Stimulated activated CD8-positive, alpha-beta memory T cell treated with anti-CD3 and anti-CD28 coated beads, Interleukin-2, amount 100 ng/mL, for 1 hour (primary cell): ENCODE results near the gene ACAA2.
"Not testable (repeated sequence)": the region's sequence is repeated elsewhere in the genome, so short reads cannot be mapped to it uniquely, and the experiment has no call there.

Experiments used
- DNase-seq, 2 donors: peaks; one replicate each; pipeline ENCODE4 v3.0.0-alpha.2; 2020; ENCODE audit warnings: low read depth in 2 of 2

Gene ACAA2

DNA sequence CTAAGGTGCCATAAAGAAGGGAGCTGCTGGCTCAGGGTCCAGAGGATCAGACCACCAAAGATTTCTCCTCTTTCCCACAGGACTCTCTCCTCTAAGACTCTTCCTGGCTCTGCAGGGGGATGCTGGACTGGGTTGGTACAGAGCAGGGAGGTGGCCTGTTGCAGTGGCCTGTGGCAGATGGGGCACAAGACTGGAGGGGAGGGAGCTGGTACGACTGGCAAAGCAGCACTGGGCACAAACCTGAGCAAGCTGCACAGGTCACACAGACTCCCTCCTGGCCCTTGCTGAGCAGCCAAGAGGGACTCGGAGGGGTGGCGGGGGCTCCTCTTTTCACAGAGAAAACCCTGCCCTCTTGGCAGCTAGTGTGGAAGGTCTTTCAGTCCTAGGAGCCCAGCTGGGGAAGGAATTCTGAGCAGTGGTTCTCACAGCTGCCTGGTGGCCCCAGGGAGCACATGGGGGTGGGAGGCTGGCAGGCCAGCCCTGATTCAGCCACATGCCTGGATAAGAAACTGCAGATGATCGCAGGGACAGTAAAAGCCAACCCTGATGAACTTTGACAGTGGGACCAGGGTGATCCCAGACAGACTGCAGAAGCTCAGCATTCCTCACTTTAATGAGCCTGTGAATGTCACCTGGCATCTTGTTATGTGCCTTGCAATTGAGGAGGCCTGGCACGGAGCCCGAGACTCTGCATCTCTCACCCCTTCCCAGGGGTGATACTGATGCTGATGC, 32.5 kb upstream of the ACAA2 start:
- no peak for DNase-seq

DNA sequence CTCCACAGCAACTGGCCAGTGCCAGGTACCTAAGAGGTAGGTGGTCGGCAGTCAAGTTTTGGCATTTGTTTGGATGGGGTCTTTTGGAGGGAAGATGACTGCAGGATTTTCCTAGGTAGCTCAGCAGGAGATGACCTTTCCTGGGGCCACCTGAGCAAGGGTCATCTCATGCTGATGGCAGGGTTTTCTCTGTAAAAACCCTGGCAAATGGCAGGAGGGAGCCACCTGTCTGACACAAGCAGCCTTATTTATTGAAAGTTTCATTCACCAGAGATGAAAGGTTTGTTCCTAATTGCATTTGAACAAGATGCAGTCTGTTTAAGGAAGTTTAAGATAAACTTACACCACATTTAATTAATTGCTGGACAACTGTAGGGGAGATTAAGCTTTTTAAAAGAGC, 31.6 kb upstream of the ACAA2 start:
- DNase-seq: no peak

DNA sequence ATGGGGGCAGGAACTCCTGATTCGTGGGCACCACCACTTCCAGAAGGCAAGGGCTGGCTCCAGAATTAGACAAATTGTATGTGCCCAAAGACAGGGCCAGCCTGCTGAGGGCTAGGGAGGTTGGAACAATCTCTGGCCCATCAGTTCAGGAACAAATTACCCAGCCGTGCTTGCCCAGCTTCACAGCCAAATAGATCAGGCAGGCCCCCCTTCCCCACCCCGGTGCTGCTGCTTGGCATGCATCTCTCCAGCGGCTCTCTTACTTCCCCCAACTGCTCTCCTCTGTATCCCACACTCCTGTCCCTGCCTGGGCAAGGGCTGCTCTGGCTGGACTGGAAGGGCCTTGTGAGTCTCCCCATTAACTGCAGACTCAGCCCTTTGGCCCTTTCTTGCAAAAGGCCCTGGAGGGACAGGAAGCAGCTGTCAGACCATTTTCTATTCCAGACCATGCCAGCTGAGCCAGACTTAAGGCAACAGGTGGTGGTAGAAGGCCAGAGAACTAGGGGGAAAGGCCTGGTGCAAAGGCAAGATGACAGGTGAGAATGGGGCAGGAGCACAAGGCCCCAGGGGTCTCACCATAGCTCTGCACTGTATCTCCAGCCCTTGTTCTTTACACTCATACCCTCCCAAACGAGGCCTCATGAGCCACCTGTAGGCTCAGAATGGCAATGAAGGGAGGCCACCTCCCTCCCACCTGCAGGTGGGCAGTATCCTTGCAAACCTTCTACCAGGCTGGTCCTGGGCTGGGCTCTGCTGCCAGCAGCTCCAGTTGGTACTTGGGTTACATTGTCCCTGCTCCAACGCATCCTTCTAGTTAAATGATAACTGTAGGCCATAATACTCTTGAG, 30.7 kb upstream of the ACAA2 start:
- no peak for DNase-seq

DNA sequence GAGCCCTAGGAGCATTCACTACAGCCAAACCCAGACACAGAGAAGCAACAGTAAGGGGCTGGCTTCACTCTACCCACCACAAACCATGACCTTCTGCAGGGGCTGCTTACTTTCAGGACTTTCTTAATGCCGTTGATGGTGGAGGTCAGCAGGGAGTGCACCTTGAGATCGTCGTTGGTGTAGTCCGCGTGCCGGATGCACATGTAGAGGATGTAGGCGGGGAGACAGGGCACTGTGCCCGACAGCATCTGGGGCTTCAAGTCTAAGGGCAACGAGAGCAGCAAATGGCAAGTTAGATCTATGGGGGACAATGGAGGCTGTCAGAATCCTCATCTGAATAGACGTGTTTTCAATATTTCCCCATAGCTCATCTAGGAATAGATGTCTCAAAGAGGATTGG, 29.8 kb upstream of the ACAA2 start:
- no peak for DNase-seq

DNA sequence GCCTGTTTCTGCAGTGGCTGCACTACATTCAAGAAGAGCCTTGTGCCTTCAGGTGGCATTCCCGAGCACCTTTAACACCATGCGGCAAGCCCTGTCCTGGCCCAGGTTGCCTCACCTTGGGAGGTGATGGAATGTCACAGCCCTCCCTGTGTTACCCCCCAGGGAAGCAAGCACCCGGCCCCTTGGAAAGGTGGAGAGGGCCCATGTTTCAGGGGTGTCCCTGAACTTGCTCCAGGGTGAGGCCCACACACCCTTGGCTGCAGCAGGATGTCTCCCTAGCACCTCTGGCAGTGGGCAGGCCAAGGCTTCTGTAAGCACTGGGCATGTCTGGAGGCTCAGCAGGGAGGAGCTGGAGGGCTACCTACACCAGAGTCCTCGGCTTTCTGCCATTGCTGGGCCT, 29.3 kb upstream of the ACAA2 start:
- no peak for DNase-seq

DNA sequence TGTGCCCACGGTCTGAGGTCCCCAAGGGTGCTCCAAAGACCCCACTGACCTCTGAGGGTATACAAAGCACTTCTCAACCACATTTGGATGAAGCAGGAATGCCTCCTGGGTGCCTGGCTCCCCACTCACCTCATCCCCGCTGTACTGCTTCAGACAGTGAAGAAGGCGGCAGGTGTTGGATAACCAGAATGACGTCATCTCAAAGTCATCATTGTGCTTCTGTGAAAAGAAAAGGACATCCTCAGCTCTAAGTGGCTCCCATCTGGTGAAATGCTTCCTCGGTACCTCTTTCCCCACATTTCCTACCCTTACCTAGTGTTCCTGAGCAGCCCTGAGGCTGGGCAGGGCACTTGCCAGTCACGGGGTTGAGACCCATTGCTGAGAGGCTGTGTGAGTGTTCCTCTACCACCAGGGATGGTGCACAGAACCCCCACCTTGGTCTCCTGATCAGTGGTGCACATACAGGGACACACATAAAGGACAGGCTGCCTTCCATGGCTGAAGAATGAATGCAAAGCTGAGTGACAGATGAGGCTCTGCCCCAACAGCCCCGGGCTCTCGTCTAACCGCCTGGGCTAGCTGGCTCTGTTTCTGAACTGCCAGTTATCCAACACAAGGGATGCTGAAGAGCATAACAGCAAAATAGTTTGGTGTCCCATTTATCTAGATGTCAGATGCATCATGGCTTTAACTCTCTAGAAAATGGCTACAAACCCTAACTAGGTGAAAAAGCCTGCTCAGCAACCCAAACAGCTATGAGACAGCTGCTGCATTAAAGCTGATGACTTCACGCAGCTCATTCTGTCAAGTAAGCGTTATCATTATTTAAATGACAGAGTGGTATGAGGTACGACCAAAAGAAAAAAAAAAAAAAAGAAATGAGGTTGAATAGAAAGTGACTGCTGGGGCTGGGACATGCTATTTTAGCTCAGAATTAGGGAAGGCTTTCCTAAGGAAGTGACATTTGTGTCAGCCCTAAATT, 28.2 kb upstream of the ACAA2 start:
- DNase-seq: no peak

DNA sequence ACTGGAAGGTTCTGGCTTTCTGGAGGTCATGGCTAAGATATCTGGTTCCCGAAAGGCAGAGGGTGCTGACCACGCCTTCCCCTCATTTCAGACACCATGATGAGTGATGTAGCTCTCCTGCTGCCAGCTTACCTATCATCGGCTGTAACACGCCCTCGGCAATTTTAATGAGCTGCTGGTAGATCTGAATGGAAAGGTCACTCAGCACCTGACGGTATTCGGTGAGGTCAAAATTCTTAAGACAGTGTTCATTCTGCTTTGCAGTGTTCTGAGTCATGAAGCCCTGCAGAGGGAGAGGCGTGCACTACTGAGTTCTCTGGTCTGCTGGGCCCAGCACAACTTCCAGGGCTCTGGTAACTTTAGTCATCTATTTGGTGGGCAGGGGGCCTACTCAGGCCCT, 25.7 kb upstream of the ACAA2 start:
- DNase-seq: no peak

DNA sequence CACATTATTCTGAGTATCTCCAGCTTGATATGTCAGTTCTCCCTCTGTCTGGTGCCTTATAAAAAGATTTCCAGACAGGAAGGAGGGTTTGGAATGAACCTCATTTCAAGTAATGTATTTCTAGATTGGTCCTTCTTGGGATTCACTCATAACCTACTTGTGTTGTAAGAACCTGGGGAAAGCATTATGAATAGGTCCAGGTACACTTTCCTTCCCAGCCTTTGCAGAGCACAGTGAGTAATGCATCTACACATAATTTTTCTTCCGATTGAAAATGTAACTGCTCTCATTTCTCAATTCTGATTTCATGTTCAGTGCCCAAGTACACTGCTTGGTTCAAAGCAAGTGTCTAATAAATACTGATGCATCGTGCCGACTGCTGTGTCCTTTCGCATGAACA, 25.0 kb upstream of the ACAA2 start:
- DNase-seq: no peak

DNA sequence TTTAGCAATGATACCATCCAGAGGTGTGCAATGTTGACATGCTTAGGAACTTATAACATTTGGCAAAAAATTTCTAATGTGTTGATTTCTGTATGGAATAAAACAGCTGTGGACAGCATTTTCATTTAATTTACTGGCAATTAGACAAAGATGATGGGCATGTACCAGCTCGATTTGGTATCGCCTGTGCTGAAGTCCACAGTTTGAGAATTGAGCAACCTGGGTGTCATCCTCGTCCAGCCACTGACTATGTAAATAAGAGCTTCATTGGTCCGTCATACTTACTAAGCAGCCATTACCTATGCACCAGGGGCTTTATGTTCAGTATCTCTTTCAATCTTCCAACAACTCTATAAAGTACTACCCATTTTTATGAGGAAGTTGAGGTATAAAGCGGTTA, 24.6 kb upstream of the ACAA2 start:
- no peak for DNase-seq

DNA sequence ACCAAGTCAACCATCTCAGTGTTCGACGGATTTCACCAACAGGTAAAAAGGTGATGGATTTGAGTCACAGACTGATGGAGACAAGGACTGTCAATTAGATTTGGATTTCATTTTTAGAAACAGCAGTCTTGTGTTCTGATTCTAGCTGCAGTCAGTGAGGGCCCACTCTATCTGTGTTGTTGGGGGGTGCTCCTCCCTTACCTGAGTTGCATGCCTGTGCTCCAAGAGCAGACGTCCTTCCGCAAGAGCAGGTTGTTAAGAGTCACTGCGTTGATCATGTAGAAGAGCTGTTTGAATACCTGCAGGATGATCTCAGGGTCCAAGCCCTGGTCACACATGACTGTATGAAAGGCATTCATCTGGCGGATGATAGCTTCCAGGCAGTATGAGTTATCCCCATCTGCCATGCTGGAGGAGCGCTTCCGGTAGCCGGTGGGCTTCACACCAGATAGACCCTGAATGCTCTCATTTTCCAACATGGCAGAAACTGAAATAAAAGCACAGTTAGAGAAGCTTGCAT, 24.0 kb upstream of the ACAA2 start:
- not testable (repeated sequence) for DNase-seq

DNA sequence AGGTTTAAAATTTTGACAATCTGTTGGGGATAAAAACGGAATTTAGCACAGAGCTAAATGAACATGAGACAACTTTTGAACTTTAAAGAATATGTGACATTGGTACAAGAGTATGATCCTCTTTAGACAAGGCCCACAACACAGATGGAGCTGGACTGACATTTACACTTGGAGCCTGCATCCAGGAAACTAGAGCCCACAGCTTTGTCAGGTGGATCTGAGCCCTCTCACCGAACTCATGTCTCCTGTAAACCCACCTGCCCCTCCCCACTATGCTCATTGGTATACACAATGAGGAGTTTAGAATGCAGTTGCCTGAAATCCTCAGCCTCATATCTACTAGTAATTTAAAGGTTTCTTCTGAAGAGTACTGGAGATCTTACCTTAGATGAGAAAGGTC, 22.1 kb upstream of the ACAA2 start:
- no peak for DNase-seq

DNA sequence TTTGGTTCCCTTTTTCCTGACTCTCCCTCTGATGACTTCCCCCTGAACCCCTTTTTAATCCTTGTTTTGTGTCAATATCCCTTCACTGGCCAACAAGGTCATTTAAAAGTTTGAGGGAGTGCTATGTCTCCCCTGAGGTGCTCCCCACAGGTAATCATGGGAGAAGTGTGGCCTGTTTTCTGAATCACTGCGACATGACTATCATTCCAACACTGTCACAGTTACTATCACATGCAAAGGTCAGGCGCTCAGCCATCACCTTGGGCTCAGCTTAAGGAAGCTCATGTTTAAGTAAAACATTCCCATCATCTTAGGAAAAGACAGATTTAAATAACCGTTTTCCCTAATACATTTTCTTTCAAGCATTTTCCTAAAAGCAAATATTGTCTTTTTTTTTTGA, 20.9 kb upstream of the ACAA2 start:
- DNase-seq: no peak

DNA sequence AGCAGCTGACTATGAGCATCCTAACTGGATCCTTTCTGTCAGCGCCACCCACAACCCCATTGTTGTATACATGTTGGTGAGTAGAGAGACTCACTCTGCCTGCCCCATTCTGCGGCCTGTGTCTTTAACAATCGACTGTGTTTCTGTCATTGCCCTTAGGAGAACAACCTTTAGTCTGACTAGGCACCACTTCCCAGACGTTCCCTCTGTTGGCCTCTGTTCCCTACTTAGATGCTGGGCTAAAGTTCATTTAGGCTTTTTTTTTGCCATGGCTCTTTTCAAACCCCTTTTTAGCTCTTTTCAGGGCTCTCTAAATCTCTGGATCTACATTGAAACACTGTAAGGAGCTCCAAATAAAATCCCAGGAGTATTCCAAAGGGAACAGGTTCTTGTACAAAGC, 20.5 kb upstream of the ACAA2 start:
- DNase-seq: no peak

DNA sequence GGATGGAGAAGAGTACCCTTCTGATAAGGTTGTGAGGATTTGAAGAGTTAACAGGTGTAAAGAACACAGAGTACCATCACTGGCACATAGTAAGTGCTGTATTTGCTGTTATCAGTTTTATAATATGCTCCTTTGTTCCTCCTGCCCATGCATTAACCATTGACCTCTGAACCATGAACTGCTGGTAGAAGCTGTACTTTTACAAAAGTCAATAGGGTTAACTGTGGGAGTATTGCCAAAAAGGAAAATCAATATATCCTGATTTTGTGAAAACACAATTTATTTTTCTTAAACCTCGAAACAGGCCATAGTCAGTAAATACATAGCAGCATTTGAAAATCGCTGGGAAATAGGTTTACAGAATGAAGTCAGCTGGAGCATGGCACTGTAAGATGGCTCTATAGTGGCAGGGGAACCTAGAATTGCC, 18.9 kb upstream of the ACAA2 start:
- no peak for DNase-seq

DNA sequence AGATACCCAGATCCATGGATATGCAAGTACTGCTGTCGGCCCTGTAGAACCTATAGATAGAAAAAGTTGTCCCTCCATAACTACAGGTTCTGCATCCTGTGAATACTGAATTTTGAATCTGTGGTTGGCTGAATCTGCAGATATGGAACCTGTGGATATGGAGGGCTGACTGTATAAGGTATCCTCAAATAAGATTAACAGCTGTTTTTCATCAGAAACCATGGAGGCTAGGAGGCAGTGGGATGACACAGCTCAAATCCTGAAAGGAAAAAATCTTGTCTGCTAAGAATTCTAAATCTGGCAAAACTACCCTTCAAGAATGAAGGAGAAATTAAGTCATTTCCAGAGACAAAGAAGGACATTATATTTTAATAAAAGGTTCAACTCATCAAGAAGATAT, 14.7 kb upstream of the ACAA2 start:
- no peak for DNase-seq

DNA sequence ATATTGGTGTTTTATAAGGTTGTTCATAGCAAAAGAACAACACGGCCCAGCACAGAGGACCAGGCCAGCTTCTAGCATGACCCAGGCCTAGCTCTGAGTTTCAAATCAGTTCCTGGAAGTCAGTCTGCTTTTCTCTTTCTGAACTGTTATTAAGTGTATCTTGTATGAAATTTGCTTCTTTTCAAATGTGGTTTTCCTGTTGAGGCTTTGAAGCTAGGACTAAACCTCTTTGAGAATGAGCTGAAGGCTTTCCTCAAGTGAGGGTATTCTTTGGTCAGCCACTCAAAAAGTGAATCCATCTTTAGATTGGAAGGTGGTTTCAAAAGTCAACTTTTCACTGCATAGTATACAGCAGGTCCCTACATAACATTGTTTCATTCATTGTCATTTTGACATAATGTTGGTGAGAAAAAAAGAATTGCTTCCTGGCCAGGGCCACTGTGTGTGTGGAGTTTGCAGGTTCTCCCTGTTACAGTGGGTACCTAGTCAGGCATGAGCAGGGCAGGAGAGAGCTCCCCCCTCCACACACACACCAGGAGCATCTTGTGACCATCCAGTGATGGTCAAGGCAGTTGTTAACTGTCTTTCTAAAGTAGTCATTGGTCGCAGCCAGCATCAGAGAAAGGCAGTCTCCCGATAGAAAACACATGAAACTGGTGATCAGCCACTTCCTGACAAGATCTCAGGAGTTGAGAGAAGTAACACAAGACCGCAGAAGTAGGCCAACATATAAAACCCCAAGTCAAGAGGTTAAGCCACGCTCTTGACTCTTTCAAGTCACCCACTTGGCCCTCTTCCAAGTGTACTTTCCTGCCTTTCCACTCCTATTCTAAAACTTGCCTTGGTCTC, 6.7 kb upstream of the ACAA2 start:
- no peak for DNase-seq

DNA sequence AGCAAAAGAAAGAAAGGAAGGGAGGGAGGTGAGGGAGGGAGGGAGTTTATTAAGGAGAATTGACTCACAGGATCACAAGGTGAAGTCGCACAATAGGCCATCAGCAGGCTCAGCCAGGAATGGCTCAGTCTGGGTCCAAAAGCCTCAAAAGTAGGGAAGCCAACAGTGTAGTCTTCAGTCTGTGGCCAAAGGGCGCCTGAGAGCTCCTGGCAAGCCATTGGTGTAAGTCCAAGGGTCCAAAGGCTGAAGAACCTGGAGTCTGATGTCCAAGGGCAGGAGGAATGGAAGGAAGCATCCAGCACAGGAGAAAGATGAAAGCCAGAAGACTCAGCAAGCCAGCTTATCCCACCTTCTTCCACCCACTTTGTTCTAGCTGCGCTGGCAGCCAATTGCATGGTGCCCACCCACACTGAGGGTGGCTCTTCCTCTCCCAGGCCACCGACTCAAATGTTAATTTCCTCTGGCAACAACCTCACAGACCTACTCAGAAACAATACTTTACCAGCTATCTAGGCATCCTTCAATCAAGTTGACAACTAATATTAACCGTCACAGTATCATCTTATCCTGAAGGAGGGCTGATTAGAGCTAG, 5.8 kb upstream of the ACAA2 start:
- no peak for DNase-seq

DNA sequence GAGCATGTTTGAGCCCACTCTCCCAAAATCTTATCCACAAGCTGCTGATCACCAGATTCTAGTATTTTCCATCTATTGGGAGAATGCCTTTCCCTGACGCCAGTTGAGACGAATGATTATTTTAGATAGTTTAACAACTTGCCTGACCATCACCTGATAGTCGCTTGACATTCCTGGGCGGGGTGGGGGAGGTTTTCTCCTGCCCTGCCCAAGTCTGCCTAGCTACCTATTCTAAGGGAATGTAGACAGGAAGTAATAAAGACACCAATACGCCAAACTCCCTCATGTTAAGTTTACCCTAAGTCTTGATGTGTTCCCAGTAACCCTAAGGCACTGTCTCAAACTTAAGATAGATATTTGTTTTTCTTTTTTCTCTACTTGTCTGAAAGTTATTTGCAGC, 4.6 kb upstream of the ACAA2 start:
- DNase-seq: no peak

DNA sequence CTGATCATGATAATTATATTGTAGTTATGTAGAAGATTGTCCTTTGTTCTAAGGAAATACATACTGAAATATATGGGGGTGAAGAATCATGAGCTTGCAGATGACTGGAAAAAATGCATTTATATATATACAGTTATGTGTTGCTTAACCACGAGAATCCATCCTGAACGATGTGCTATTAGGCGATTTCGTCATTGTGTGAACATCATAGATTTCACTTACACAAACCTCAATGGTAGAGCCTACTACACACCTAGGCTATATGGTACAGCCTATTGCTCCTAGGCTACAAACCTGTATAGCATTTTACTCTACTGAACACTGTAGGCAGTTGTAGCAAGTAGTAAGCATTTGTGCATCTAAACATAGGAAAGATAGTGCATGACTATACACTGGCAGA, 2.6 kb upstream of the ACAA2 start:
- no peak for DNase-seq

DNA sequence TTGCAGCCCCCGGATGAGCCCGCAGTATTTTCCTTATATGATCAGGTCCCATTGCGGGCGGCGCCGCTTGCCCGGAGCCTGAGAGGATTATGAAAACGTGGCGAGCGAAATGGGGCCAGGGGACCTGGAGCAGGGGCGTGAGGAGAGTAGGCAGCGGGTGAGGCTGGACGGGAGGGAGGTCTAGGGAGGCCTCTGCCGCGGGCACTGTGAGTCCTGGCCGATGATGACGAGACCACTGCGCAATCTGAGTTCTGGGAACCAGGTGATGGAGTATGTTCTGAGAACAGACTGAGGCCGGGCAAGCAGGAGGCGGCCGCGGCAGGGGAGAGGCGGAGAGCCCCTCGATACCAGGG, 790 bp upstream of the ACAA2 start:
- peak in 1 of 2 donors; percentile 41 for DNase-seq

DNA sequence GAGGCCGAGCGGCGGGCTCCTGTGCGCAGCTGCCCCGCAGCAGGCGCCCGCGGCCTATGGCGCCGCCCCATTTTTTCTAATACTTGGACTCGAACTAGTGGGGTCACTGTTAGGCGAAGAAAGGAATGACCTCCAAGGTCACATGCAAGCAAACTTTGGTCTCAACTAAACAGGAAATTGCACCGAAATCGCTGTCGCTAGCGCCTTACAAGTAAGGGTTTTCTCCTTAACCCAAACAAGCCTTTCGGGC, 339 bp downstream of the ACAA2 start:
- no peak for DNase-seq
